IMR-90 (cell line): ENCODE measurements around the gene LEMD1. TPM values are rescaled to one million over a fixed set of nuclear protein-coding genes. Genes with fewer than 3 reads are reported as not detected.

ENCODE experiments used
- ATAC-seq: fragments of 200-7000 bp; cut with Tn5 transposase; 2 replicates; pipeline ENCODE4 v1.9.1; 2020; ENCODE audit warnings: low read depth, mild to moderate bottlenecking, moderate library complexity
- BruUV-seq: library from RNA; stranded (reverse); fragments of 400-500 nt; replicated peaks from 2 replicates; lab custom pipeline; 2021; lab: Mats Ljungman, UMichigan
- CTCF ChIA-PET: fragments of 300-600 bp; formaldehyde crosslinking; extraction: SDS; loops from one replicate; lab custom pipeline; 2021; ENCODE audit warnings: antibody characterized with exemption; lab: Yijun Ruan, JAX
- POLR2A ChIA-PET: fragments of 300-600 bp; sonication (Branson Sonifier 250); formaldehyde crosslinking; loops from one replicate; lab custom pipeline; 2022; ENCODE audit warnings: antibody characterized with exemption; ENCODE audit not compliant: unreplicated experiment; lab: Charles Lee
- DNase-seq: peaks from one replicate; pipeline ENCODE4 v3.0.0; 2013
- H2AFZ ChIP-seq: replicated peaks from 2 replicates; pipeline ENCODE3; 2013; ENCODE audit warnings: low read length, mild to moderate bottlenecking; ENCODE audit not compliant: poor library complexity
- H2AK5ac ChIP-seq: 2 replicates; pipeline ENCODE4 v1.6.1; 2013; ENCODE audit warnings: low read depth, low read length, inconsistent platforms
- H2AK9ac ChIP-seq: replicated peaks from 2 replicates; pipeline ENCODE3; 2013; ENCODE audit warnings: mild to moderate bottlenecking, low read depth, low read length, moderate library complexity; ENCODE audit not compliant: poor library complexity
- H2BK120ac ChIP-seq: 2 replicates; pipeline ENCODE4 v1.6.1; 2013; ENCODE audit warnings: low read depth, low read length, inconsistent platforms
- H2BK15ac ChIP-seq: 3 replicates; pipeline ENCODE4 v1.6.1; 2013; ENCODE audit warnings: low read depth, low read length, inconsistent platforms
- H2BK20ac ChIP-seq: 2 replicates; pipeline ENCODE4 v1.6.1; 2013; ENCODE audit warnings: low read depth, mild to moderate bottlenecking, inconsistent platforms, low read length, moderate library complexity
- H2BK5ac ChIP-seq: 2 replicates; pipeline ENCODE4 v1.6.1; 2013; ENCODE audit warnings: mild to moderate bottlenecking, low read depth, low read length, inconsistent platforms; ENCODE audit not compliant: poor library complexity, severe bottlenecking
- H3K14ac ChIP-seq: replicated peaks from 2 replicates; pipeline ENCODE4 v1.6.1; 2013; ENCODE audit warnings: low read depth, low read length, inconsistent platforms
- H3K18ac ChIP-seq: 2 replicates; pipeline ENCODE4 v1.6.1; 2013; ENCODE audit warnings: low read depth, low read length, control low read depth
- H3K23ac ChIP-seq: 2 replicates; pipeline ENCODE4 v1.6.1; 2013; ENCODE audit warnings: low read depth, low read length, inconsistent platforms
- H3K27ac ChIP-seq: 2 replicates; pipeline ENCODE4 v1.5.1; 2013; ENCODE audit warnings: mild to moderate bottlenecking, control low read depth, low read length; ENCODE audit not compliant: insufficient read depth
- H3K27me3 ChIP-seq: 2 replicates; pipeline ENCODE4 v1.6.1; 2013; ENCODE audit warnings: low read length; ENCODE audit not compliant: control insufficient read depth, insufficient read depth
- H3K36me3 ChIP-seq: 2 replicates; pipeline ENCODE4 v1.6.1; 2013; ENCODE audit warnings: low read length, mixed read lengths; ENCODE audit not compliant: control insufficient read depth, insufficient read depth
- H3K4ac ChIP-seq: 2 replicates; pipeline ENCODE4 v1.6.1; 2013; ENCODE audit warnings: low read depth, low read length, inconsistent platforms
- H3K4me1 ChIP-seq: 2 replicates; pipeline ENCODE4 v1.6.1; 2013; ENCODE audit warnings: low read length, mixed read lengths; ENCODE audit not compliant: control insufficient read depth, insufficient read depth
- H3K4me2 ChIP-seq: 2 replicates; pipeline ENCODE4 v1.6.1; 2013; ENCODE audit warnings: low read depth, mild to moderate bottlenecking, control low read depth, low read length, moderate library complexity
- H3K4me3 ChIP-seq: 2 replicates; pipeline ENCODE4 v1.5.1; 2013; ENCODE audit warnings: low read depth, mild to moderate bottlenecking, control low read depth, low read length, moderate library complexity; ENCODE audit not compliant: insufficient read depth
- H3K56ac ChIP-seq: 2 replicates; pipeline ENCODE4 v1.6.1; 2013; ENCODE audit warnings: low read length, inconsistent platforms; ENCODE audit not compliant: insufficient read depth; ENCODE audit errors: extremely low read depth
- H3K79me1 ChIP-seq, 2 experiments: 2 replicates each; pipeline ENCODE4 v1.6.1; 2013; ENCODE audit warnings: low read length in 2 of 2, inconsistent platforms in 1 of 2, low read depth in 1 of 2
- H3K9ac ChIP-seq: 2 replicates; pipeline ENCODE4 v1.6.1; 2013; ENCODE audit warnings: low read depth, low read length, control low read depth
- H3K9me1 ChIP-seq: 2 replicates; pipeline ENCODE4 v1.6.1; 2013; ENCODE audit warnings: low read length, inconsistent platforms; ENCODE audit not compliant: insufficient read depth
- H3K9me3 ChIP-seq: 2 replicates; pipeline ENCODE4 v1.6.1; 2013; ENCODE audit warnings: low read length; ENCODE audit not compliant: control insufficient read depth, insufficient read depth
- H4K20me1 ChIP-seq: 2 replicates; pipeline ENCODE4 v1.6.1; 2013; ENCODE audit warnings: low read length, inconsistent platforms; ENCODE audit not compliant: insufficient read depth
- H4K5ac ChIP-seq: 2 replicates; pipeline ENCODE4 v1.6.1; 2013; ENCODE audit warnings: mild to moderate bottlenecking, low read depth, low read length, control low read depth
- H4K8ac ChIP-seq, 2 experiments: 2 replicates each; pipeline ENCODE4 v1.6.1; 2013; ENCODE audit warnings: low read depth in 2 of 2, low read length in 2 of 2, control low read depth in 1 of 2, inconsistent platforms in 1 of 2
- H4K91ac ChIP-seq: 2 replicates; pipeline ENCODE4 v1.6.1; 2013; ENCODE audit warnings: low read depth, low read length, inconsistent platforms; ENCODE audit not compliant: insufficient read depth
- BHLHE40 ChIP-seq: fragments of 150-350 bp; IDR thresholded peaks from 2 replicates; pipeline ENCODE4 v1.6.1; 2016; ENCODE audit warnings: mild to moderate bottlenecking, low read depth, low read length
- CEBPB ChIP-seq: IDR thresholded peaks from 2 replicates; pipeline ENCODE4 v1.6.1; 2012; ENCODE audit warnings: low read depth, low read length, improper control_type of control experiment
- CHD1 ChIP-seq: IDR thresholded peaks from 2 replicates; pipeline ENCODE4 v1.6.1; 2012; ENCODE audit warnings: low read depth, low read length, improper control_type of control experiment
- CTCF ChIP-seq: conservative IDR thresholded peaks from 2 replicates; pipeline ENCODE4 v1.5.1; 2012; ENCODE audit warnings: mild to moderate bottlenecking, low read depth, low read length, improper control_type of control experiment
- ELK1 ChIP-seq: fragments of 150-350 bp; IDR thresholded peaks from 2 replicates; pipeline ENCODE4 v1.6.1; 2016; ENCODE audit warnings: low read depth, mild to moderate bottlenecking, low read length, moderate library complexity, borderline replicate concordance
- FOS ChIP-seq: fragments of 150-350 bp; IDR thresholded peaks from 2 replicates; pipeline ENCODE4 v1.6.1; 2016; ENCODE audit warnings: low read depth, low read length
- MAFK ChIP-seq: IDR thresholded peaks from 2 replicates; pipeline ENCODE4 v1.6.1; 2012; ENCODE audit warnings: low read depth, low read length, improper control_type of control experiment
- MAZ ChIP-seq: IDR thresholded peaks from 2 replicates; pipeline ENCODE4 v1.6.1; 2012; ENCODE audit warnings: low read depth, mild to moderate bottlenecking, low read length, improper control_type of control experiment, moderate library complexity, borderline replicate concordance
- NFE2L2 ChIP-seq: fragments of 150-350 bp; IDR thresholded peaks from 2 replicates; pipeline ENCODE4 v1.6.1; 2016; ENCODE audit warnings: low read depth, mild to moderate bottlenecking, low read length
- POLR2A ChIP-seq: IDR thresholded peaks from 2 replicates; pipeline ENCODE4 v1.6.1; 2012; ENCODE audit warnings: mild to moderate bottlenecking, low read depth, low read length
- RCOR1 ChIP-seq: IDR thresholded peaks from 2 replicates; pipeline ENCODE4 v1.6.1; 2012; ENCODE audit warnings: mild to moderate bottlenecking, low read length, improper control_type of control experiment; ENCODE audit not compliant: insufficient replicate concordance
- RFX5 ChIP-seq: IDR thresholded peaks from 2 replicates; pipeline ENCODE4 v1.8.0; 2012; ENCODE audit warnings: low read depth, mild to moderate bottlenecking, low read length, moderate library complexity
- USF2 ChIP-seq: fragments of 150-350 bp; IDR thresholded peaks from 2 replicates; pipeline ENCODE4 v1.6.1; 2017; ENCODE audit warnings: mild to moderate bottlenecking, antibody characterized with exemption, low read length, low read depth
- WGBS, 2 experiments: methylation state at CpG; one replicate each; pipeline versions ENCODE4 v1.1.5 to v1.1.7; 2013; ENCODE audit warnings: missing lambda C conversion rate in 2 of 2; ENCODE audit not compliant: insufficient read length in 1 of 2; ENCODE audit errors: extremely low coverage in 2 of 2; 5-methylcytosine and 5-hydroxymethylcytosine counted together
- dilution Hi-C: fragments of 300-500 bp; cut with HindIII; formaldehyde crosslinking; loops from one replicate; pipeline ENCODE4 v1.14.3; 2018; ENCODE audit warnings: low sequenced_read_pairs; ENCODE audit not compliant: unreplicated experiment
- in situ Hi-C: fragments of 300-500 bp; cut with MboI; formaldehyde crosslinking; loops from 3 replicates; pipeline ENCODE4 v1.14.3; 2019; ENCODE audit warnings: low sequenced_read_pairs, inconsistent platforms, mixed read lengths
- intact Hi-C: fragments of 100-400 bp; cut with micrococcal nuclease; formaldehyde crosslinking; loops from 2 replicates; pipeline ENCODE4 v1.10.0; 2022
- polyA plus RNA-seq, 3 experiments: library from polyadenylated mRNA; depleted of rRNA; stranded (reverse); fragments of >200 nt; gene quantifications; 2 replicates each; pipeline ENCODE4 v1.2.3, GENCODE V29; 2012; ENCODE audit warnings: low replicate concordance in 1 of 3
- total RNA-seq: library from RNA; depleted of rRNA; stranded (reverse); fragments of >200 nt; gene quantifications from 2 replicates; pipeline ENCODE4 v1.2.3, GENCODE V29; 2012

LEMD1 gene
- total and polyA plus RNA-seq, 2 of the 4 experiments (the other 2 are of a cell fraction), result not detected

GRCh38 chr1:205441318-205441633 is 19.4 kb upstream of the LEMD1 start:
- Histone ChIP-seq H3K4me3 (no peak overlapping the region), H3K9me1 (no peaks in the 10 kb centered on the region), H2BK120ac (no peak overlapping the region), H4K8ac (no peak overlapping the region), H3K56ac (no peak overlapping the region), H4K5ac (no peak overlapping the region), H3K23ac (no peak overlapping the region), H3K14ac (no peak overlapping the region), H2BK15ac (no peak overlapping the region), H2AK9ac (no peak overlapping the region), H3K4ac (no peak overlapping the region), H3K9me3 (no peaks in the 10 kb centered on the region), H3K27ac (no peak overlapping the region), H2AK5ac (no peak overlapping the region), H2AFZ (no peak overlapping the region), H3K18ac (no peak overlapping the region), H3K4me2 (no peak overlapping the region), H3K79me1 (no peaks in the 10 kb centered on the region), H3K36me3 (no peaks in the 10 kb centered on the region), H3K4me1 (no peaks in the 10 kb centered on the region), H4K91ac (no peak overlapping the region), H2BK20ac (no peak overlapping the region), H2BK5ac (no peak overlapping the region), H3K27me3 (peaks cover 67% of the 10 kb centered on the region), H3K9ac (no peak overlapping the region), H4K20me1 (no peaks in the 10 kb centered on the region)
- DNase-seq, result no peak
- ChIA-PET POLR2A (interaction anchor here (0.5 kb wide), 1 partner anchor 32 kb away, joined by 3 read pairs; no protein-coding TSS in a partner anchor), CTCF (interaction anchor here (0.6 to 1.2 kb wide), 2 partner anchors 52 to 80 kb away, joined by 3 read pairs; no protein-coding TSS in a partner anchor)
- intact Hi-C loops (no loop called here), in situ Hi-C loops (no loop called here), dilution Hi-C loops (no loop called here)
- no peak for ATAC-seq
- TF ChIP-seq ELK1 (no peak), RCOR1 (no peak), MAFK (no peak), CEBPB (no peak), MAZ (no peak), FOS (no peak), POLR2A (no peak), BHLHE40 (no peak), RFX5 (no peak), CTCF (no peak), USF2 (no peak), NFE2L2 (no peak), CHD1 (no peak)
- WGBS, 2 experiments, result no CpG with 5 or more reads among the region's 6 CpGs
- BruUV-seq, result no TSS peak
